HepG2 (cell line): ENCODE measurements around the gene FAM234A. TPM values are rescaled to one million over a fixed set of nuclear protein-coding genes. Genes with fewer than 3 reads are reported as not detected.

Source experiments
- ATAC-seq: fragments of 200-7000 bp; cut with Tn5 transposase; 3 replicates; pipeline ENCODE4 v1.9.1; 2020; ENCODE audit warnings: mild to moderate bottlenecking, moderate library complexity
- BruUV-seq: library from RNA; stranded (reverse); fragments of 400-500 nt; replicated peaks from 2 replicates; lab custom pipeline; 2021; lab: Mats Ljungman, UMichigan
- CTCF ChIA-PET: fragments of 300-600 bp; formaldehyde crosslinking; extraction: SDS; loops from one replicate; lab custom pipeline; 2021; ENCODE audit warnings: low total read pairs, inconsistent platforms, low intra/inter-chr PET ratio; lab: Yijun Ruan, JAX
- POLR2A ChIA-PET: fragments of 350-600 bp; sonication (Branson Sonifier 250); formaldehyde crosslinking; loops from one replicate; lab custom pipeline; 2020; ENCODE audit warnings: antibody characterized with exemption, inconsistent platforms; lab: Yijun Ruan, JAX
- DNase-seq: peaks from one replicate; pipeline ENCODE4 v3.0.0-alpha.2; 2015; ENCODE audit warnings: low spot score
- FAIRE-seq: peaks from 3 replicates; lab custom pipeline; 2011; peaks lifted over from hg19 to GRCh38; lab: Jason Lieb, UNC
- H2AFZ ChIP-seq: one replicate; pipeline ENCODE4 v1.6.1; 2011; ENCODE audit warnings: low read length, inconsistent platforms
- H3K27ac ChIP-seq: fragments of 300-600 bp; 3 replicates; pipeline ENCODE4 v1.8.0; 2011; ENCODE audit warnings: mixed run types, mild to moderate bottlenecking, mixed read lengths, low read length, inconsistent platforms; ENCODE audit not compliant: insufficient read depth; ENCODE audit errors: extremely low read length
- H3K27me3 ChIP-seq, 2 experiments: fragments of 200-600 bp in 1 of 2; 2 replicates in 1 of 2; 3 replicates in 1 of 2; pipeline versions ENCODE4 v1.6.0 to v1.8.0; 2011; ENCODE audit warnings: low read length in 2 of 2, mild to moderate bottlenecking in 2 of 2, moderate library complexity in 2 of 2, inconsistent platforms in 1 of 2; ENCODE audit not compliant: insufficient read depth in 2 of 2, control insufficient read depth in 1 of 2
- H3K36me3 ChIP-seq, 2 experiments: fragments of 200-600 bp in 1 of 2; replicated peaks in 1 of 2; 2 replicates in 1 of 2; 3 replicates in 1 of 2; pipeline versions ENCODE4 v1.5.1 to v1.8.0; 2011; ENCODE audit warnings: low read length in 2 of 2, inconsistent platforms in 1 of 2; ENCODE audit not compliant: insufficient read depth in 2 of 2, control insufficient read depth in 1 of 2
- H3K4me1 ChIP-seq: 2 replicates; pipeline ENCODE4 v1.5.1; 2012; ENCODE audit warnings: low read length, inconsistent platforms; ENCODE audit not compliant: insufficient read depth
- H3K4me2 ChIP-seq: 2 replicates; pipeline ENCODE4 v1.6.0; 2011; ENCODE audit warnings: low read depth, low read length, inconsistent platforms
- H3K4me3 ChIP-seq, 3 experiments: fragments of 200-600 bp in 1 of 3; sonication (generic), shearing (Covaris generic) in 1 of 3; replicated peaks in 1 of 3; 2 replicates each; pipeline ENCODE4 v1.5.1; 2011 to 2016; ENCODE audit warnings: low read length in 3 of 3, inconsistent platforms in 2 of 3, low read depth in 2 of 3, mild to moderate bottlenecking in 2 of 3, control low read depth in 1 of 3, mixed read lengths in 1 of 3; ENCODE audit not compliant: insufficient read depth in 1 of 3
- H3K79me2 ChIP-seq: one replicate; pipeline ENCODE4 v1.6.1; 2011; ENCODE audit warnings: low read length, inconsistent platforms; ENCODE audit not compliant: insufficient read depth
- H3K9ac ChIP-seq: 2 replicates; pipeline ENCODE4 v1.6.0; 2011; ENCODE audit warnings: mild to moderate bottlenecking, low read depth, low read length, inconsistent platforms; ENCODE audit not compliant: insufficient read depth
- H3K9me3 ChIP-seq: 2 replicates; pipeline ENCODE4 v1.5.1; 2012; ENCODE audit warnings: mild to moderate bottlenecking, low read length
- H4K20me1 ChIP-seq: 2 replicates; pipeline ENCODE4 v1.6.0; 2011; ENCODE audit warnings: inconsistent platforms, mild to moderate bottlenecking, low read length, moderate library complexity; ENCODE audit not compliant: insufficient read depth
- AKAP8 ChIP-seq: sonication (generic); formaldehyde crosslinking; IDR thresholded peaks from 2 replicates; pipeline ENCODE4 v1.5.1; 2020; ENCODE audit warnings: mild to moderate bottlenecking, missing genetic modification reagents
- GABPA ChIP-seq, 2 experiments: IDR thresholded peaks; 2 replicates each; pipeline ENCODE4 v1.6.1; 2011 to 2016; ENCODE audit warnings: low read depth in 2 of 2, low read length in 1 of 2, missing biosample characterization in 1 of 2, missing genetic modification characterization in 1 of 2
- MAX ChIP-seq: IDR thresholded peaks from 2 replicates; pipeline ENCODE4 v1.6.1; 2012; ENCODE audit warnings: inconsistent platforms
- ZC3H4 ChIP-seq: sonication (generic); formaldehyde crosslinking; IDR thresholded peaks from 2 replicates; pipeline ENCODE4 v1.4.0; 2020; ENCODE audit warnings: missing genetic modification reagents, borderline replicate concordance
- ZFP91 ChIP-seq: sonication (generic); formaldehyde crosslinking; IDR thresholded peaks from 2 replicates; pipeline ENCODE4 v1.9.0; 2022; ENCODE audit warnings: missing genetic modification reagents, mild to moderate bottlenecking, borderline replicate concordance
- ZIK1 ChIP-seq: sonication (generic); formaldehyde crosslinking; IDR thresholded peaks from 2 replicates; pipeline ENCODE4 v1.5.0; 2020; ENCODE audit warnings: mild to moderate bottlenecking, low read depth, missing genetic modification reagents, borderline replicate concordance
- ZNF749 ChIP-seq: sonication (generic); formaldehyde crosslinking; IDR thresholded peaks from 2 replicates; pipeline ENCODE4 v1.8.0; 2022; ENCODE audit warnings: mild to moderate bottlenecking, missing genetic modification reagents, moderate library complexity, borderline replicate concordance
- WGBS: methylation state at CpG from one replicate; pipeline ENCODE4 v1.1.6; 2017; ENCODE audit warnings: low lambda C conversion rate; 5-methylcytosine and 5-hydroxymethylcytosine counted together
- in situ Hi-C: cut with HindIII; loops from 2 replicates; pipeline ENCODE4 v1.10.0; 2017; ENCODE audit warnings: low pct_unique_long_range_greater_than_20kb; ENCODE audit not compliant: extremely low pct_ligation_motif_present
- intact Hi-C: fragments of 100-400 bp; cut with micrococcal nuclease; formaldehyde crosslinking; loops from one replicate; pipeline ENCODE4 v1.10.0; 2022; ENCODE audit not compliant: unreplicated experiment
- polyA plus RNA-seq, 8 experiments: library from polyadenylated mRNA; depleted of rRNA in 3 of 8; stranded (reverse) in 7 of 8; unstranded in 1 of 8; fragments of >200 nt; fragmentation: Illumina TruSeq in 4 of 8; extraction: Trizol in 4 of 8; gene quantifications; 2 replicates each; pipeline versions ENCODE4 v1.2.1 to v1.2.3, GENCODE V29; 2011 to 2016; ENCODE audit warnings: low read depth in 4 of 8, missing spikeins in 1 of 8, mixed read lengths in 1 of 8; ENCODE audit not compliant: insufficient read depth in 1 of 8
- total RNA-seq, 5 experiments: library from RNA; depleted of rRNA; stranded (reverse); fragments of >200 nt; fragmentation: Illumina TruSeq; extraction: Trizol; gene quantifications; 2 replicates each; pipeline ENCODE4 v1.2.3, GENCODE V29; 2016; ENCODE audit warnings: low read depth in 1 of 5

Gene FAM234A
- total and polyA plus RNA-seq, 2 of the 13 experiments (the other 11 are each of a cell fraction or from before 2014, with no cell fraction given), result 29.2 to 34.4 TPM

GRCh38 chr16:305916-306626, 71.5 kb downstream of the FAM234A start:
- H3K36me3 ChIP-seq, result peaks cover 17 to 66% of the 10 kb centered on the region in 2 experiments
- no peak for FAIRE-seq
- H3K27me3 ChIP-seq, result no peaks in the 10 kb centered on the region
- intact Hi-C loops, result no loop called here
- peaks cover 7% of the 10 kb centered on the region; the same call in 1 of the 2 replicates for H4K20me1 ChIP-seq
- DNase-seq, result no peak
- H3K9ac ChIP-seq, result no peak overlapping the region
- TF ChIP-seq ZIK1 (CRISPR knock-in tag) (no peak), ZFP91 (CRISPR knock-in tag) (no peak), GABPA (IDR thresholded peaks at IDR 0.05; ENCODE audit: low read depth, low read length) (no peak), GABPA (CRISPR knock-in tag; IDR thresholded peaks at IDR 0.05; ENCODE audit: low read depth) (no peak), AKAP8 (CRISPR knock-in tag) (no peak), ZC3H4 (CRISPR knock-in tag) (no peak), ZNF749 (CRISPR knock-in tag) (no peak), MAX (no peak)
- WGBS, result 96% methylated on average over 19 of the region's 19 CpGs
- BruUV-seq, result no TSS peak
- H3K4me2 ChIP-seq, result no peak overlapping the region
- no peak overlapping the region for H2AFZ ChIP-seq
- no peak overlapping the region for H3K4me3 ChIP-seq
- ATAC-seq, result no peak
- no peaks in the 10 kb centered on the region for H3K4me1 ChIP-seq
- no peaks in the 10 kb centered on the region for H3K79me2 ChIP-seq
- ChIA-PET POLR2A (no interaction called here), CTCF (no interaction called here)
- H3K27ac ChIP-seq, result no peak overlapping the region
- in situ Hi-C loops, result no loop called here
- H3K9me3 ChIP-seq, result no peaks in the 10 kb centered on the region
